Activated naive CD4-positive, alpha-beta T cell treated with Interleukin-2 at 50 U/mL for 16 hours (primary cell): ENCODE measurements around the gene ANTKMT.
A peak's percentile ranks its signal among the peaks of the same experiment; 100 is the strongest.
"Not testable (repeated sequence)": the region's sequence is repeated elsewhere in the genome, so short reads cannot be mapped to it uniquely, and the experiment has no call there.

Experiments used
- DNase-seq: peaks from one replicate; pipeline ENCODE4 v3.0.0-alpha.2; 2020

ANTKMT gene

DNA sequence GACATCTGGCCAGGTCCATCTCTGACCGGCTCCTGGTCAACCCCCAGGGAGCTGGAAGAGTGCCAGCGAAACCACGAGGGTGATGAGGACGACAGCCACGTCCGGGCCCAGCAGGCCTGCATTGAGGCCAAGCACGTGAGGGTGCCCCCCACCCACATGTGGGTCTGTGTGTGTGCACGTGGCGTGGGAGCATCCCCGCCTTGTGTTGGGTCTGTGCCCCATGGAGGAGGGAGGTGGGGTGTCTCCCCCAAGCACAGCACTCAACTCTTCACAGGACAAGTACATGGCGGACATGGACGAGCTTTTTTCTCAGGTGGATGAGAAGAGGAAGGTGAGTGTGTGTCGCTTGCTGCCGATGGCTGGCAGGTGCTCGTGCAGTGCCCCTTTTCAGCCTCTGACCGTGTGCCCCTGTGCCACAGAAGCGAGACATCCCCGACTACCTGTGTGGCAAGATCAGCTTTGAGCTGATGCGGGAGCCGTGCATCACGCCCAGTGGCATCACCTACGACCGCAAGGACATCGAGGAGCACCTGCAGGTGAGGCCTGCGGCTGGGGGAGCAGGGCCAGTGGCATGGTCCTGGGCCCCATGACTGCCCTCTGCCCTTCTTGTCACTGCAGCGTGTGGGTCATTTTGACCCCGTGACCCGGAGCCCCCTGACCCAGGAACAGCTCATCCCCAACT is 39.1 kb upstream of the ANTKMT start:
- no peak for DNase-seq

DNA sequence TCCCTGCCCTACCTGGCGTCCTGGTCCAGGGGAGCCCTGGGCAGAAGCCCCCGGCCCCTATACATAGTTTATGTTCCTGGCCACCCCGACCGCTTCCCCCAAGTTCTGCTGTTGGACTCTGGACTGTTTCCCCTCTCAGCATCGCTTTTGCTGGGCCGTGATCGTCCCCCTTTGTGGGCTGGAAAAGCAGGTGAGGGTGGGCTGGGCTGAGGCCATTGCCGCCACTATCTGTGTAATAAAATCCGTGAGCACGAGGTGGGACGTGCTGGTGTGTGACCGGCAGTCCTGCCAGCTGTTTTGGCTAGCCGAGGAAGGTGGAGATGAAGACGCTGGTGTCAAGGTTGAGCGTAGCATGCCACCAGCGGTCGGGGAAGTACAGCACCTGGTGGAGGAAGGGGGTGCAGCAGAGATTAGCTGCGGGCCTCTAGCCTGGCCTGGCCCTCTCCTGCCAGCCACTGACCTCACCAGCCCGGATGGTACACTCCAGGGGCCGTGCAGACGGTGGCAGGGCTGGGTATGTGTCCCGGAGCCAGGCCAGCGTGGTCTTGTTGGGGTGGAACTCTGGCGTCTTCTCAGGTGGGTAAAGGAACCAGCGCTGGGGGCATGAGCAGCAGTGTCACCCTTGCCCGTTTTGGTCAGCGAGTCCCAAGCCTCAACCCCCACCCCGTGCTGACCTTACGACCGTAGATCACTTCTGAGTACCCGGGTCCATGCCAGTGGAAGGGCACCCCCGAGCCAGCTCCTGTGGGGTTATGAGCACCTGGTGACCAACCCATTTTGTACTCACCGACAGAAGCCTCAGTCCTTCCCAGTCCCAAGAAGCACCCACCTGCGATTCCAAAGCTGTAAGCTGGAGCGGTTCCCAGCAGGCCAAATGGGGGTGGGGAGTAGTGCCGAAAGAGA is 38.2 kb upstream of the ANTKMT start:
- DNase-seq, result no peak

DNA sequence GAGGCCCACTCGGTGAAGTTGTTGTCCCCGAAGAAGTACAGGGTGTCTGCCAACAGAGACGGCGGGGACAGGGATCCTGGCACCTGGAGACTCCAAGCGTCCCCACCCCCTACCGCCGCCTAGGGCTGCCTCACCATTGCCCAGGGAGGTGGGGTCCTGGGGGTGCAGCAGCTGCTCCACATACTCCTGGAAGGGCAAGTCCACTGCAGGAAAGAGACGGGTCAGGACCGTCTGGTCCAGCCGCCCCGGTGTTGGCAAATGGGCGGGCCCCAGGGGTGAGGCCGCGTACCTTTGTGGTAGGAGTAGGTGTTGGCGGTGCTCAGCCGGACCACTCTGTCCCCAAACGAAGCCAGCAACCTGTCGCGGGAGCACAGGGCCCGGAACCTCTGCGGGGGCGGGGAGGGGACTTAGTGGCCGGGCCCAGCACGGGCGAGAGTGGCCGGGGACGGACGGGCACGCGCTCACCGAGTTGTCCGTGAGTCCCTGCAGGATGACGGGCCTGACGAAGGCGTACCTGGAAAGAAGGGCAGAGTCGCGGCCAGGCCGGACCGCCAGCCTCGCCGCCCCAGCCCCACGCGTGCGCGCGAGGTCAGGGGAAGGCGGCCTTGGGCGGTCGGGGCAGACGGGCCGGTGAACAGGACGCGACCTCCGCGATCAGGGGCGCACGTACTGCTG is 37.4 kb upstream of the ANTKMT start:
- no peak for DNase-seq

DNA sequence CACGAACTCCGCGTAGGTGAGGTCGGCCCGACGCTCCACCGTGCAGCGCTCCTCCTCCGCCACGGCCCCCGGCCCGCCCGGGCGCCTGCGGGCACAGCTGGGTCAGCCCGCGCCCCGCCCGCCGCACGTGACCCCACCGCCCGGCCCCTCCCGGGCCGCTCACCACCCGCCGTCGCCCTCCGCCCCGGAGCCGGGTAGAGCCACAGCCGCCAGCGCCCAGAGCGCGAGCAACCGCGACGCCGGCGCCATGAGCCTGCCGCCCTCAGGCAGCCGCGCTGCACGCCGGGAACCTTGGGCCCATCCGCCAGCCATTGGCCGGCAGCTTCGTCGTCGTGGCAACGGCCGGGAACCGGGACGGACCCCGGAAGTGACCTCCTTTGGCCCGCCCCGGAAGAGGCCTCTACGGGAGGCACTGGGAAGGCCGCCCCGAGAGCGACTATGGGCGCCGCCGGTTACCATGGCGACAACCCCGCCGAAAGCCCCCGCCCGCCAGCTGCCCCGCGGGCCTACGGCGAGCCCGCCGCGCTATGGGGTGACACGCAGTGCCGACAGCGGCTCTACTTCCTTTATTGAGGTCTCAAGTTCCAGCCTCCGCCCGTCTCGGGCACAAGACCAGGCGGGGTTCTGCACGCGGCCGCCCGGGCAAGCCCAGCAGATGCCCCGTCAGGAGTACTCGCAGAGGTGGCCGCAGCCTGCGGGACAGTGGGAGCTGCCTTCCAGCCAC is 36.7 kb upstream of the ANTKMT start, which contains the start of gene JMJD8:
JMJD8 (minus strand) TSS at position 264 of the 724 bp plus-strand sequence; CDS start at position 249, 15 bp downstream.
- DNase-seq, result peak; percentile 99

DNA sequence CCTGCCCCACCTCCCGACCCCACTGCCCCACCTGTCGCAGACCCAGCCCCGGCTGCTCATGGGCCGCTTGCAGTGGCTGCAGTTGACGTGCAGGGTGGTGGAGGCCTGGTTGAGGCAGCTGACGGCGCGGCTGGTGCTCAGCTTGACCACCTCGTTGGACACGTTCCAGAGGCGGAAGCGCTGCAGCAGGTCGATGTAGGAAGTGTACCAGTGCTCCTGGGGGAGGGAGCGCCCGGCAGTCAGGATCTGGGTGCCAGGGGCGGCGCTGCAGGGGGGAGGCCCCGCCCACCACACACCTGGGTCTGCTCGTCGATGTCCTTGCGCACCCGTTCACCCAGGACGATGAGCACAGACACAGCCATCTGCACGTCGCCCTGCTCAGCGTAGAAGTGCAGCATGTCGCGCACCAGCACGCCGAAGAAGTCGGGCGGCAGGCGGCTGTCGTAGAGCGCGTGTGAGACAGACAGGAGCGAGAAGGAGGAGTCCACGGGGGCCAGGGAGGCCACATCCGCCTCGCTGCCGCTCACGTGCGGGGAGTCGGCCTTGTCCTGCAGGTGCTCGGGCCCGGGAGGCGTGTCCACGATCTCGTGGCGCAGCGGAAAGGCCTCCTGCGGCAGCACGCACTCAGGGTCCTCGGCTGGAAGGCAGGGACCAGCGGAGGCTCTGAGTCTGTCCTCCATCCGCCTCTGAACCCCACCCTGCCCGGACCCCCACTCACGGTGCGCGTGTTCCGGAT is 35.8 kb upstream of the ANTKMT start:
- DNase-seq, result no peak

DNA sequence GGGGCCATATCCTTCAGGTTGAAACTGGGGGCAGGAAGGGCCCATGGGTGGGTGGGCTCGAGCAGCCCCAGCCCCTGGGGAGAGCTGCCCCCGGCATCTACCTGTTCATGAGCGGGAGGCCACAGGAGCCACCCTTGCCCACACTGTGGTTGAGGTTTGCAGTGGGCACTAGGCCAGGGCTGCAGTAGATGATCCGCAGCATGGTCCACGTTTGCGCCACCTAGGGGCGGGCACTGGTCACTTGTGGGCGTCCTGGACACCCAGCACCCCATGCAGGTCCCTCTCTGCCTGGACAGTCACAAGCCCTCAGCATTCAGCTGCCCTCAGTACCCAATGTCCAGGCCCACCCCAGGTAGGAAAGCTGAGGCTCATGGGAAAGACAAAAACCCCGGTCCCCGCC is 35.0 kb upstream of the ANTKMT start:
- no peak for DNase-seq

DNA sequence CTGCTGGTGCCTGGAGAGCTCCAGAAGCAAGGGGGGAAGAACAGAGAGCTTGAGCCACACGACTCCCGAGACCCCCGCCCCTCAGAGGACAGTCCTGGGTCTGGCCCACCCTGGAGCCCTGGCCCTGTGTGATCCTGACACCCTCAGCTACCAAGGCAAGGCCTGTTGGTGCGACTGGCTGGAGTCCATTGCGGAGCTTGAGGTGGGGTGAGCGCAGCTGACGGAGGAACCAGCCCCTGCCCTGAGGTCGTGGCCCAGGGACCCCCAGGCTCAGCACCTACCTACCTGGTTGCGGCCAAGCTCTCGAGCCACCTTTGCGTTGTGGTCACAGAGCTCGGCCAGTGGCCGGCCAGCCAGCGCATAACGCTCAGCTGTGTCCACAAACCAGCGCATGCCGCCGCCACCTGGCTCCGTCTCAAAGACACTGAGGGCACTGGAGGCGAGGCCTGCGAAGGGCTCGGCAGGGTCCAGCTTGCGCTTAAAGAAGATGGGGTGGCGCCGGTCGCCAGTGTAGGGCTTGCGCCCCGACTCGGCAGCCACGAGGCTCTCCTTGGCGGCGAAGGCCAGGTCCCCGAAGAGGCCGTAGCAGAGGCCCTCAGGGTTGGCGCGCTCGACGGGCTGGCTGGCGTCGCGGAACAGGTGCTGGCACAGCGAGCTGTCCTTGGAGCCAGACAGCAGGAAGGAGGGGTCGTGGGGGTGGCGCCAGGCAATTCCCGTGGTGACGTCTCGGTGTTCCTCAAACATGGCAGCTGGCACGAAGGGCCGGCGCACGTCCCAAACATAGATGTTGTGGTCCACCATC is 34.3 kb upstream of the ANTKMT start:
- DNase-seq, result no peak

DNA sequence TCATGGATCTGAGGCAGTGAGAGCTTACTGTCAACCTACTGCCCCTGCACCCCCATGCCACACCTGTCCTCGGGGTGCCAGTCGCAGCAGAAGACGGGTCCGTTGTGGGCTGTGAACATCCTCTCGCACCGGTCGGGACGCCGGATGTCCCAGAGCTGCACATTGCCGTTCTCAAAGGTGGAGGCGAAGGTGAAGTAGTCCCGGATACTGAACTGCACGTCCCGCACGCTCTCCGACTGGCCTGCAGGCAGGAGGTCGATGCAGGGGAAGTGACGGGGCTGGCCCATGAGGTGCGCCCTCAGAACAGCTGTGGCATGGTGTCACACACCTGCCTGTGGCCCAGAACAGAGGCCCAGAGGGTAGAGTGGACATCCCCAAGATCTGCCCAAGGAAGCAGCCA is 33.4 kb upstream of the ANTKMT start:
- no peak for DNase-seq

DNA sequence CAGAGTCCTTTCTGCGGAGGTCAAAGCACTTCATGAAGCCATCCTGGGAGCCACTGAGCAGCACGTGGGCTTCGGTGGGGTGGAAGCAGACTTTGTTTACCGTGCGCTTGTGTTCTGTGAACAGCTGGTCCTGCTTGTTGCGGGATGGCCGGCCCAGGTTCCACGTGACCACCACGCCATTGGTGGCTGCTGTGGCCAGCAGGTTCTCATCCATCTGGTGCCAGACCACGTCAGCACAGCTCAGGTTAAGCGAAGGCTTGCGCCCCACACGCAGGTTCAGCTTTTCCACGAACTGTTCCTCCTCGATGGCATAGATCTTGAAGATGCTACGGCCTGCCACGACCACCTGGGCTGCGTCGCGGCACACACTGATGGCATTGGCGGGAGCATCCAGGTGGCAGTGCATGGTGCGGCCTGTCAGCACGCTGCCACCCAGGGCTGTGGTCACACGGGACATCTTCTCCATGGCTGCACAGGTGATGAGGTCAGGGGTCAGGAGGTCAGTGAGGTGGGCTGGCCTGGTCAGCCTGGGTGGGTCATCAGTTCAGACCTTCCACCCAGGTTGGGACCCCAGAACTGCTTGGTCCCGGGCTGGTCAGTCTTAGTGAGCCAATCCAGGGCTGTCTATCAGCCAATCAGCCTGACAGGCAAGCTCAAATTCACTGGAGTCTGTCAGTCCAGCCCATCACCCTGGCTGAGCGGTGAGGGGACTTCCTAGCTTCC is 31.6 kb upstream of the ANTKMT start:
- DNase-seq, result no peak

DNA sequence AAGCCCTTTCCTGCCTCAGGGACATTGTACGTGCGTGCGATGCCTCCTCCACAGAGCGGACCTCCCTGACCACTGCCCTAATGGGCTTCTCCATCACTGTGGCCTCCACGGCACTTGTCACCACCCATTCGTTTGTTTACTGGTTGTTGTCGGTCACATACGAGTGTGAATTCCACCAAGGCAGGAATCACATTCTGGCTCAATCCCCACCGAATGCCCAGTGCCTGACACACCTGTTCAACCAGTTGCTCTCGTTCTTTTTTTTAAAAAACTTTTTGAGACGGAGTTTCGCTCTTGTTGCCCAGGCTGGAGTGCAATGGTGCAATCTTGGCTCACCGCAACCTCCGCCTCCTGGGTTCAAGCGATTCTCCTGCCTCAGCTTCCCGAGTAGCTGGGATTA is 29.7 kb upstream of the ANTKMT start:
- DNase-seq, result not testable (repeated sequence)

DNA sequence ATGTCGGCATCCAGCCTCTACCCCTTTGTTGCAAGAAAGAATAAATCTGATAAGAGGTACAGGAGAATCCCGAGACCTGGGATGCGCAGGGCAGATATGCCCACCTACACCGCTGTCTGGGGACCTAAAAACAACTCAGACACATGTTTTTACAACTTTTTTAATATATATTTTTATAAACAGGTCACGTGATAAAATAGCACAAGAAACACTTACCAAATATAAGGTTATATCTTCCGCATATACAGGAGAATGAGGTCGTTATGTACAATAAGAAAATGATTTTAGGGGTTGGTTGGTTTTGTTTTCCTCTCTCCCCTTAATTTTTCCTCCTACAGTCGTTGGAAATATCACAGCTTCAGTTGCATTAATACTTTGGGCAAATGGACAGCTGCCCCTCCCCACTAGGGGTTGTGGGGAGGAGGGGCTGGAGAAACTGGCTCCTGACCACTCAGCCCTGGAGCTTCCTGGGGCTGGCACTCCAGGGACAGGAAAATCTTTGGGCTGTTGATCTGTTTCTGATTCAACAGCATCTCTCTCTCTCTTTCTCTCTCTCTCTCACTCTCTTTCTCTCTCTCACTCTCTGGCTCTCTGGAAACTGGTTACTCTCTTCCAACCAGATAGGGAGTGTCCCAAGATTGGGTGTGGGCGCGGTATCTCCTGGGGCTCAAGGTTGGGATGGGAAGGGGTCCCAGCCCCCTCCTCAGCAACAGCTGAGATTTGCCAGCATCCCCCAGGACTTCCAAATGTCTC is 28.4 kb upstream of the ANTKMT start:
- no peak for DNase-seq

DNA sequence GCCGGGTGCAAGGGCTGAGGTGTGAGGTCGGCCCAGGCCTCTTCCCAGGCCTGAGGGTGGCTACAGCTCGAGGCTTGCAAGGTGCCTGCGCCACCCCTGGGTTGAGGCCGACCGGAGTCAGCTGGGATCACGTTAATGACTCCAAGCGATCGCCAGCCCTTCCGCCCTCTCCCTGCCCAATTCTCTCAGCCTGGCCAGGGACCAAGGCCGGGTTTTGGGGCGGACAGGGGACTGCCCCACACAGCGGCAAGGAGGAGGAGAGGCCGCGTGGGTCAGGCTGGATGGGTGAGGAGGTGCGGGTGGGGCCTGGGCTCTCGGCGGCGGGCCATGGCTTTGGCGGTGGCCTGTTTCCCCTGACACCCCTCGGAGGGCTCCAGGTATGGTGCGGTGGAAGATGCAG is 27.6 kb upstream of the ANTKMT start:
- DNase-seq, result no peak

DNA sequence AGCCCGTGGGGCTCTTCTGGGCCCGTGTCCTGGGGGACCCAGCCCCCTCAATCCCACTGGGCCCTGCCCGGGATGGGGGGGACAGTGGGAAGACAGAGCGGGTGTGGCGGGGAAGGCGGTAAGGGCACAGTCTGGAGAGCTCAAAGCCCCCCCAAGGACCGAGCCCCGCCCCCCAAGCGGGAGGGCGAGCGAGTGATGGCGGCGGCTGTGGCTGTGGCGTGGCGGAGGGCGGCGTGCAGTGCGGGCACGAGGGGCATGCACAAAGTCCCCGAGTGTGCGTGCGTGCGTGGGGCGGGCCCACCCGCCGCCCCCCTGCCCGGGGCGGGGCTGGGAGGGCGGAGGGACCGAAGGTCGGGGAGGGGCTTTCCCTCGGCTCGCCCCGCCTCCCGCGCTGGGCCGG is 27.2 kb upstream of the ANTKMT start:
- no peak for DNase-seq

DNA sequence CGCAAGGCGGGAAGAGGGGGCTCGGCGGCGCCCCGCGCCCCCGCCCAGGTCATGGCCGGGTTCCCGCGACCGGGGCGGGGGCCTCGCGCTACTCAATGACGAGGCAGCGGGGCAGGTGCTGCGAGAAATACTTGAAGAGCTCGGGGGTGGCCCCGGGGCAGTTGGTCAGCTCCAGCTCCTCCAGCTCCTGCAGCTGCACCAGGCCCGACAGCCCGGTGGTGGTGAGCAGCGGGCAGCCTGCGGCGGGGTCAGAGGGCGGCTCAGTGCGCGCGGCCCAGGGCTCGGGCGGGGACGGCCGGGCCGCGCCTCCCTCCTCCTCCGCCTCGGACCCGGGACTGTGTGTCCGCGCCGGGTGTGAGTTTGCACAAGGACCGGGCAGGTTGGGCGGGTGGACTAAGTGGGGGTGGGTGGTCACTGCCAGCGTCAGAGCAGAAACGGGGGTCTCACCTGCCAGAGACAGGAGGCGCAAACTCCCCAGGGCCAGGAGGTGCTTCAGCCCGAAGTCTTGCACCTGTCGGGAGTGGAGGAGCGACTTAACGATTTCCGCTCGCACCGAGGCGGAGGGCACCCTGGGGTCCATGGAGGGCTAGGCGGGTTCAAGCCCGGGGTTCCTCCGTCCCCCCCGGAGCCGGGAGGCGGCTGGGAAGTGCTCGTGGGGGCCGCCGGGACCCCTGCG is 26.6 kb upstream of the ANTKMT start:
- DNase-seq, result no peak

DNA sequence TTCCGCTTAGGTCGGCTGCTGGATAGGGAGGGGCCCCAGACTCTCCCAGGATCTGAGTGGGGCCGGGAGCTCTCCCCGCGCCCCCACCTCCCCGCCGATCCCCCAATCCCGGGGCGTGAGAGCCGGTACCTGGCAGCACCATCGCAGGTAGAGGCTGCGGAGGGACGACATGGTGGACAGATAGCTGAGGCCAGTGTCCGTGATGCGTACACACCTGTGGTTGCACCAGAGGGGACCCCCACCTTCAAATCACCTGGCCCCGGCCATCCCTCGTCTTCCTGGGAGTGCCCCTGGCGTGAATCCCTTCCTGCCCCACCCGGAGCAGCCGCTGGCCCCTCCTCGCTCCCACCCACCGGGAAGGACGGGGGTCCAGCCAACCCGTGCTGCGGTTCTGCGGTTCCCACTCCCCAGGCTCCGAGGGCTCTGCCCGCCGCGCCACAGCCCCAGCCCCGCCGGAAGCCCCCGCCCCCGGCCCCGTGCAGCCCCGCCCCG is 26.0 kb upstream of the ANTKMT start:
- DNase-seq, result no peak

DNA sequence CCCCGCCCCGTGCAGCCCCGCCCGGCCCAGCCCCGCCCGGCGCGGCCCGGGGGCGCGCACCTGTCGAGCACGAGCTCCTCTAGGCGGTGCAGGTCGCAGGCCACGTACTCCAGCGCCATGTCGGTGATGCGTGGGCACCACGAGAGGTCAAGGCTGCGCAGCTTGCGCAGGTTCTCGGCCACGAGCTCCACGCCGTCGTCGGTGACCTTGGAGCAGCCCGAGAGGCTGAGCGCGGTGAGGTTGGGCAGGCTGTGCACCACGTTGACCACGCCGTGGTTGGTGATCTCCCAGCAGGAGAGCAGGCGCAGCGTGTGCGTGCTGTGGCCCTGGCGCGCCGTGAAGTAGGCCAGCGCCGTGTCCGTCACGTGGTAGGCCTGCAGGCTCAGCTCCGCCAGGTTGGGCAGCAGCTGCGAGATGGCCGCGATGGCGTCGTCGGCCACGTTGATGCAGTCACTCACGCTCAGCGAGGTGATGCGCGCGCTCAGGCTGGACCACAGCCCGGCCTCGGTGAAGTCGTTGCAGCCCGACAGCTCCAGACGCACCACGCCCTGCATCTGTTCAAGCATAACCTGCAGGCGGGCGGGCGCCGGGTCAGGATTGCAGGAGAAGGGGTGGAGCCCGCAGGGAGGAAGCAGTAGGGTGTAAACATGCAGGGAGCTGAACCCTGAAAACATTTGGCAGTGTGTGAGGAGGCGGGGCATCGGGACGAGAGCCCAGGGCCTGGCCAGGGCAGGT is 25.4 kb upstream of the ANTKMT start:
- DNase-seq, result peak; percentile 72

DNA sequence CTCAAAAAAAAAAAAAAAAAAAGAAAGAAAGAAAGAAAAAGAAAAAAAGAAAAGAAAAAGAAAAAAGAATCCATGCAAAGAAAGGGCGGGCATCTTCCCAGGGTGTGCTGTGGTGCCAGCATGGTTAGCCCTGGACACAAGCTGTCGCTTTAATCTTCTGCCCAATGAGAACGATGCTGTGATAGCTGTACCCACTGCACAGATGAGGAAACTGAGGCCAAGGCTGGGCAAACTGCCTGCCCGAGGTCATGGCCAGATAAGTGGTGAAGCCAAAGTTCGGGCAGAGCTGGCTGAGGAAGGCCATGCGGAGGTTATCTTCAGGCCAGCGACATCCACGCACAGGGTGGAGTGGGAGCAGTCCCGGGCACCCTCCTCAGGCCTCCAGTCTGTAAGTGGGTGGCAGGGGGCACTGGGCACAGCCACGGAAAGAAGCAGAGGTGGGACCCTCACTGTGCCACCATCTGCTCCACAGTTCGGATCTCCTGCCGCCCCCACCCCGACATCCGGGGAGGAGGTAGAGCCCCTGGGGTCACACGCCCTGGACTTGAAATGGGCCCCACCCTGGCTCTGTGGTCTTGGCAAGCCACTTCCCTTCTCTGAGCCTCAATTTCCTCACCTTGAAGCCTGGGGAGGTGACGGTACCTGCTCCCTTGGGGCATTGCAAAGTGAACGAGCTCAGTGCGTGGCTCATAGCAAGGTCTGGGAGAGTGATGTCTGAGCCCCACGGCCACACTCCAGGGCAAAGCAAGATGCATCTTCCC is 21.9 kb upstream of the ANTKMT start:
- DNase-seq, result no peak
